SU-DHL-6 (cell line): ENCODE measurements around the gene GOLPH3.
"Not testable (repeated sequence)": the region's sequence is repeated elsewhere in the genome, so short reads cannot be mapped to it uniquely, and the experiment has no call there.

ENCODE experiments used
- EZH2phosphoT487 ChIP-seq: fragments of 200-600 bp; sonication (generic), shearing (Covaris generic); conservative IDR thresholded peaks from 2 replicates; pipeline ENCODE4 v1.6.1; 2018; ENCODE audit warnings: mild to moderate bottlenecking, antibody characterized with exemption, low read length, moderate library complexity, mixed read lengths
- TF ChIP-seq, protein P1 (sequence below): fragments of 200-600 bp; sonication (generic); IDR thresholded peaks from one replicate; pipeline ENCODE4 v1.5.1; 2017; ENCODE audit warnings: antibody characterized with exemption, mild to moderate bottlenecking, low read length, moderate library complexity; ENCODE audit not compliant: insufficient read depth, poor library complexity, severe bottlenecking

GRCh38 chr5:32118922-32119321 is 55.2 kb downstream of the GOLPH3 start:
- TF ChIP-seq, protein P1, sequence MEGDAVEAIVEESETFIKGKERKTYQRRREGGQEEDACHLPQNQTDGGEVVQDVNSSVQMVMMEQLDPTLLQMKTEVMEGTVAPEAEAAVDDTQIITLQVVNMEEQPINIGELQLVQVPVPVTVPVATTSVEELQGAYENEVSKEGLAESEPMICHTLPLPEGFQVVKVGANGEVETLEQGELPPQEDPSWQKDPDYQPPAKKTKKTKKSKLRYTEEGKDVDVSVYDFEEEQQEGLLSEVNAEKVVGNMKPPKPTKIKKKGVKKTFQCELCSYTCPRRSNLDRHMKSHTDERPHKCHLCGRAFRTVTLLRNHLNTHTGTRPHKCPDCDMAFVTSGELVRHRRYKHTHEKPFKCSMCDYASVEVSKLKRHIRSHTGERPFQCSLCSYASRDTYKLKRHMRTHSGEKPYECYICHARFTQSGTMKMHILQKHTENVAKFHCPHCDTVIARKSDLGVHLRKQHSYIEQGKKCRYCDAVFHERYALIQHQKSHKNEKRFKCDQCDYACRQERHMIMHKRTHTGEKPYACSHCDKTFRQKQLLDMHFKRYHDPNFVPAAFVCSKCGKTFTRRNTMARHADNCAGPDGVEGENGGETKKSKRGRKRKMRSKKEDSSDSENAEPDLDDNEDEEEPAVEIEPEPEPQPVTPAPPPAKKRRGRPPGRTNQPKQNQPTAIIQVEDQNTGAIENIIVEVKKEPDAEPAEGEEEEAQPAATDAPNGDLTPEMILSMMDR, result not testable (repeated sequence)
- TF ChIP-seq EZH2phosphoT487, result not testable (repeated sequence)
